ENCODE measurements around the gene MBLAC2.

DNA sequence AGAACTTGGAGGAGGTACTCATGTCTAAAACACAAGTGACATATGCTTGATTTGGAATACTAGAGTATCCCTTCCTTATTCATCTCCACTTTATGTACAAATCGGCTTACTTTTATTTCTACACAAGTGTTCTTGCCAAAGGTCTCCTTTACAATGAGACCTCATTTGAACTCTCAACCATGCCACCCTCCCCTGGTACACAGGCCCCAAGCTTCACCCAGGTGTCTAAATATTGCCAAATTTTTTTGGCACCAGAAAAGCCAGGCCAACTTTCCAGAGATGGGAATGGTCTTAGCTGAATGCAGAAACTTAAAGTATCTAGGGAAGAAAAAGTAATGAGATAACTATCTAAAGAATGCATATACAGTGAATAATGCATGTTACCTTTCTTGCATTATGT is 35.9 kb upstream of the MBLAC2 start:
- TF ChIP-seq EZH2 (IDR thresholded peaks at IDR 0.05; ENCODE audit: insufficient read depth, poor library complexity, severe bottlenecking), result no peak
- TF ChIP-seq EZH2phosphoT487 (IDR thresholded peaks at IDR 0.05; ENCODE audit: insufficient read depth, low read depth), result no peak
